HepG2 (cell line): Measurements from ENCODE around the gene AGBL1.

Source experiments
- HMG20B ChIP-seq: conservative IDR thresholded peaks from 2 replicates; pipeline ENCODE4 v1.6.1; 2016; ENCODE audit warnings: missing genetic modification reagents, missing compliant biosample characterization
- NFE2 ChIP-seq: sonication (generic); formaldehyde crosslinking; IDR thresholded peaks from 2 replicates; pipeline ENCODE4 v1.4.0; 2020; ENCODE audit warnings: missing genetic modification reagents
- SMARCE1 ChIP-seq: fragments of 450-650 bp; IDR thresholded peaks from 2 replicates; pipeline ENCODE4 v1.6.1; 2017; ENCODE audit warnings: borderline replicate concordance

GRCh38 chr15:87032295-87032694 is 952.6 kb downstream of the AGBL1 start:
- TF ChIP-seq HMG20B (CRISPR knock-in tag) (no peak), SMARCE1 (no peak), NFE2 (CRISPR knock-in tag) (no peak)
